NCI-H460 (cell line): ENCODE results near the gene ORMDL3. TPM values are rescaled to one million over a fixed set of nuclear protein-coding genes. Genes with fewer than 3 reads are reported as not detected.
"Not testable (repeated sequence)": the region's sequence is repeated elsewhere in the genome, so short reads cannot be mapped to it uniquely, and the experiment has no call there.

Source experiments
- DNase-seq: peaks from one replicate; pipeline ENCODE4 v3.0.0-alpha.2; 2016; ENCODE audit warnings: low read depth; ENCODE audit errors: extremely low read depth
- total RNA-seq: library from RNA; depleted of rRNA; stranded (reverse); fragments of >200 nt; shearing (Covaris generic); gene quantifications from 2 replicates; pipeline ENCODE4 v1.2.3, GENCODE V29; 2014

The ORMDL3 gene
- total RNA-seq, 1 experiment from 2014 or later = 14.9 TPM

GRCh38 chr17:39950871-39951348, 23.5 kb upstream of the ORMDL3 start:
- no peak for DNase-seq

- DNase-seq = no peak
These were observed 21.6 kb upstream of the ORMDL3 start for GRCh38 chr17:39949028-39949427.

- not testable (repeated sequence) for DNase-seq
These were observed 21.1 kb upstream of the ORMDL3 start for GRCh38 chr17:39948489-39948828.

- no peak for DNase-seq
These were observed 19.3 kb upstream of the ORMDL3 start for GRCh38 chr17:39946551-39947330.

GRCh38 chr17:39944393-39944711, 17.0 kb upstream of the ORMDL3 start:
- no peak for DNase-seq

GRCh38 chr17:39943702-39944392, 16.4 kb upstream of the ORMDL3 start:
- no peak for DNase-seq

GRCh38 chr17:39939588-39940419, 12.4 kb upstream of the ORMDL3 start:
- DNase-seq = no peak

GRCh38 chr17:39939106-39939505, 11.7 kb upstream of the ORMDL3 start:
- no peak for DNase-seq

GRCh38 chr17:39938140-39938869, 10.9 kb upstream of the ORMDL3 start:
- DNase-seq = no peak

GRCh38 chr17:39937447-39937846, 10.0 kb upstream of the ORMDL3 start:
- DNase-seq = no peak

- DNase-seq = no peak
These were observed 8.5 kb upstream of the ORMDL3 start for GRCh38 chr17:39935909-39936308.

GRCh38 chr17:39934324-39934723, 6.9 kb upstream of the ORMDL3 start:
- no peak for DNase-seq

- no peak for DNase-seq
These were observed 6.5 kb upstream of the ORMDL3 start for GRCh38 chr17:39933912-39934311.

- DNase-seq = no peak
These were observed 2.4 kb upstream of the ORMDL3 start for GRCh38 chr17:39929646-39930407.

GRCh38 chr17:39928858-39929645, 1.7 kb upstream of the ORMDL3 start:
- DNase-seq = no peak

GRCh38 chr17:39927929-39928857, 792 bp upstream of the ORMDL3 start:
- DNase-seq = no peak

GRCh38 chr17:39926588-39927100, 757 bp downstream of the ORMDL3 start:
- DNase-seq = no peak

GRCh38 chr17:39926135-39926587, 1.2 kb downstream of the ORMDL3 start:
- DNase-seq = no peak
